ENCODE data around the gene ATP11A.

Gene ATP11A

DNA sequence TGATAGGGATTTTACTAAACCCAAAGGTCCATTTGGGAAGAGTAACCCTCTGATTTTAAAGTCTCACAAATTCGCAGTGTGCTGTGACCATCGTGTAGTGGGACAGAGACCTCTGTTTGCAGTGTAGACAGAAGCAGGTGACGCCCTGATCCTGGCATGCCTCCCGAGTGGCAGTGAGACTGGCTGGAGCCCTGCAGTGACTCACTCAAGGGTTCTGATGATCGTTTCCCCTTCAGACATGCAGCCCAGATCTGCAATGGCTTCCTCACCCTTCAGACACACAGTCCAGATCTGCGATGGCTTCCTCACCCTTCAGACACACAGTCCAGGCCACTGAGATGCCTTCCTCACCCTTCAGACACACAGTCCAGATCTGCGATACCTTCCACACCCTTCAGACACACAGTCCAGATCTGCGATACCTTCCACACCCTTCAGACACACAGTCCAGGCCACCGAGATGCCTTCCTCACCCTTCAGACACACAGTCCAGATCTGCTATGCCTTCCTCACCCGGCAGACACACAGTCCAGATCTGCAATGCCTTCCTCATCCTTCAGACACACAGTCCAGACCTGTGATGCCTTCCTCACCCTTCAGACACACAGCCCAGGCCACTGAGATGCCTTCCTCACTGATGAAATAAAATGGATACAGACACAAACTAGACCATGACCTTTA, 125.2 kb downstream of the ATP11A start:
- no peak for DNase-seq (ENCODE audit: low spot score)
- no peak overlapping the region for H3K27ac ChIP-seq (ENCODE audit: poor library complexity, severe bottlenecking)
- no peak overlapping the region for H3K4me3 ChIP-seq (ENCODE audit: severe bottlenecking)
- no peaks in the 10 kb centered on the region for H3K27me3 ChIP-seq (ENCODE audit: insufficient read depth, poor library complexity, severe bottlenecking)
- H3K4me1 ChIP-seq (ENCODE audit: insufficient read depth, poor library complexity, severe bottlenecking), result no peaks in the 10 kb centered on the region
- TF ChIP-seq, protein P1, sequence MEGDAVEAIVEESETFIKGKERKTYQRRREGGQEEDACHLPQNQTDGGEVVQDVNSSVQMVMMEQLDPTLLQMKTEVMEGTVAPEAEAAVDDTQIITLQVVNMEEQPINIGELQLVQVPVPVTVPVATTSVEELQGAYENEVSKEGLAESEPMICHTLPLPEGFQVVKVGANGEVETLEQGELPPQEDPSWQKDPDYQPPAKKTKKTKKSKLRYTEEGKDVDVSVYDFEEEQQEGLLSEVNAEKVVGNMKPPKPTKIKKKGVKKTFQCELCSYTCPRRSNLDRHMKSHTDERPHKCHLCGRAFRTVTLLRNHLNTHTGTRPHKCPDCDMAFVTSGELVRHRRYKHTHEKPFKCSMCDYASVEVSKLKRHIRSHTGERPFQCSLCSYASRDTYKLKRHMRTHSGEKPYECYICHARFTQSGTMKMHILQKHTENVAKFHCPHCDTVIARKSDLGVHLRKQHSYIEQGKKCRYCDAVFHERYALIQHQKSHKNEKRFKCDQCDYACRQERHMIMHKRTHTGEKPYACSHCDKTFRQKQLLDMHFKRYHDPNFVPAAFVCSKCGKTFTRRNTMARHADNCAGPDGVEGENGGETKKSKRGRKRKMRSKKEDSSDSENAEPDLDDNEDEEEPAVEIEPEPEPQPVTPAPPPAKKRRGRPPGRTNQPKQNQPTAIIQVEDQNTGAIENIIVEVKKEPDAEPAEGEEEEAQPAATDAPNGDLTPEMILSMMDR (IDR thresholded peaks at IDR 0.05; ENCODE audit: poor library complexity, severe bottlenecking), result no peak
- no peaks in the 10 kb centered on the region for H3K9me3 ChIP-seq (ENCODE audit: severe bottlenecking)
- ATAC-seq (ENCODE audit: low read depth), result no peak
- H3K36me3 ChIP-seq (ENCODE audit: low read depth), result peaks cover 12% of the 10 kb centered on the region

DNA sequence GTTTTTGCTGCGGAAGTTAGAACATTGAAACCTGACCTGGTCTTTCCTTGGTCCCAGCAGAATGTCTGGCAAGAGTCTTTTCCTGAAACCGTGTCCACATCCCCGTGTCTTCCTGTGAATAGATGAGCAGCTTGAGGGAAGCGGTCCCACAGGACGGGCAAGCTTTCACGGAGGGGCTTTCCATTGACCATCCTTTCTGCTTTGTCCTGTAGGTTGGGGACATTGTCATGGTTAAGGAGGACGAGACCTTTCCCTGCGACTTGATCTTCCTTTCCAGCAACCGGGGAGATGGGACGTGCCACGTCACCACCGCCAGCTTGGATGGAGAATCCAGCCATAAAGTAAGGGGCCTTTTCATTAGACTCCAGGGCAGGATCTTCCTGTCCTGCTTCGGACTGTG, 126.0 kb downstream of the ATP11A start:
- no peaks in the 10 kb centered on the region for H3K4me1 ChIP-seq (ENCODE audit: insufficient read depth, poor library complexity, severe bottlenecking)
- H3K27ac ChIP-seq (ENCODE audit: poor library complexity, severe bottlenecking), result no peak overlapping the region
- no peak overlapping the region for H3K4me3 ChIP-seq (ENCODE audit: severe bottlenecking)
- H3K36me3 ChIP-seq (ENCODE audit: low read depth), result peaks cover 15% of the 10 kb centered on the region
- DNase-seq (ENCODE audit: low spot score) (no peak), ATAC-seq (ENCODE audit: low read depth) (no peak)
- TF ChIP-seq, protein P1 (IDR thresholded peaks at IDR 0.05; ENCODE audit: poor library complexity, severe bottlenecking), result no peak
- no peaks in the 10 kb centered on the region for H3K9me3 ChIP-seq (ENCODE audit: severe bottlenecking)
- no peaks in the 10 kb centered on the region for H3K27me3 ChIP-seq (ENCODE audit: insufficient read depth, poor library complexity, severe bottlenecking)

DNA sequence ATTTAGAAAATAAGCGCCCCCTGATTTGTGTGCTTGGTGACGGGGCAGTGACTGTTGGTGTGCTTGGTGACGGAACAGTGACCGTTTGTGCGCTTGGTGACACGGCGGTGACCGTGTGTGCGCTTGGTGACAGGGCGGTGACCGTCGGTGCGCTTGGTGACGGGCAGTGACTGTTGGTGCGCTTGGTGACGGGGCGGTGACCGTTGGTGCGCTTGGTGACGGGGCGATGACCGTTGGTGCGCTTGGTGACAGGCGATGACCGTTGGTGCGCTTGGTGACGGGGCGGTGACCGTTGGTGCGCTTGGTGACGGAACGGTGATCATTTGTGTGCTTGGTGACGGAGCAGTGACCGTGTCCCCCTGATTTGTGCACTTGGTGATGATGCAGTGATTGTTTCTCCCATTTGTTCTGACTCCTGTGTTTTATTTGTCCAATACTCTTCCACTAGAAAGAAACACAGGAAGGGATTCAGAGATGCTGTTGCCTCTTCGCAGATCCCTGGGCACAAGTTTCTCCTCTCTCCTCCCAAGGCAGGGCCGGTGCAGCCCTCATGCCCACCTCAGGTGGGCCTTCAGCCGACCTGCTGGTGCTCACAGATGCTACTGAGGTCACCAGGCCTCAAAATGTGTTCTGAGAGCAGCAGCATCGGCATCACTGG, 128.3 kb downstream of the ATP11A start:
- no peak overlapping the region for H3K27ac ChIP-seq (ENCODE audit: poor library complexity, severe bottlenecking)

DNA sequence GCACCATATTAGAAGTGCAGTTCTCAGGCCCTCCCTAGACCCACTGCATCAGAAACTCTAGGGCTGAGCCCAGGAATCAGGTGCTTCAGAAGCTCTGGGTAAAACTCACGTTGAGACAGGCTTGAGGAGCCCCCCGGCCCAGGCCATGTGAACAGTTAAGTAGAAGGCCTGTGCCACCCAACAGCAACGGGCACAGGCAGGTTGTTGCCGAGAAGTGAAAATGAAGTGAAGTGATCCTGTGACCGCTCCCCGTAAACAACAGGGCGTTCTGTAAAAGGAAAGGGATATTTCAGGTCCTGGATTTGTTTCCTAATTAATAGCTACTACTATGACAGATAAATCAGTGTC, 128.8 kb downstream of the ATP11A start:
- H3K36me3 ChIP-seq (ENCODE audit: low read depth), result peaks cover 20% of the 10 kb centered on the region
- H3K9me3 ChIP-seq (ENCODE audit: severe bottlenecking), result no peaks in the 10 kb centered on the region
- DNase-seq (ENCODE audit: low spot score) (no peak), ATAC-seq (ENCODE audit: low read depth) (no peak)
- no peak overlapping the region for H3K4me3 ChIP-seq (ENCODE audit: severe bottlenecking)
- TF ChIP-seq, protein P1 (IDR thresholded peaks at IDR 0.05; ENCODE audit: poor library complexity, severe bottlenecking), result no peak
- no peak overlapping the region for H3K27ac ChIP-seq (ENCODE audit: poor library complexity, severe bottlenecking)
- no peaks in the 10 kb centered on the region for H3K27me3 ChIP-seq (ENCODE audit: insufficient read depth, poor library complexity, severe bottlenecking)
- H3K4me1 ChIP-seq (ENCODE audit: insufficient read depth, poor library complexity, severe bottlenecking), result no peaks in the 10 kb centered on the region

More for the DNA sequence above, 128.3 kb downstream of the ATP11A start:
- ATAC-seq (ENCODE audit: low read depth), result no peak
- Histone ChIP-seq H3K4me3 (ENCODE audit: severe bottlenecking) (no peak overlapping the region), H3K4me1 (ENCODE audit: insufficient read depth, poor library complexity, severe bottlenecking) (no peaks in the 10 kb centered on the region), H3K36me3 (ENCODE audit: low read depth) (peaks cover 16% of the 10 kb centered on the region), H3K9me3 (ENCODE audit: severe bottlenecking) (no peaks in the 10 kb centered on the region), H3K27me3 (ENCODE audit: insufficient read depth, poor library complexity, severe bottlenecking) (no peaks in the 10 kb centered on the region)
- TF ChIP-seq, protein P1 (IDR thresholded peaks at IDR 0.05; ENCODE audit: poor library complexity, severe bottlenecking), result no peak
- no peak for DNase-seq (ENCODE audit: low spot score)

DNA sequence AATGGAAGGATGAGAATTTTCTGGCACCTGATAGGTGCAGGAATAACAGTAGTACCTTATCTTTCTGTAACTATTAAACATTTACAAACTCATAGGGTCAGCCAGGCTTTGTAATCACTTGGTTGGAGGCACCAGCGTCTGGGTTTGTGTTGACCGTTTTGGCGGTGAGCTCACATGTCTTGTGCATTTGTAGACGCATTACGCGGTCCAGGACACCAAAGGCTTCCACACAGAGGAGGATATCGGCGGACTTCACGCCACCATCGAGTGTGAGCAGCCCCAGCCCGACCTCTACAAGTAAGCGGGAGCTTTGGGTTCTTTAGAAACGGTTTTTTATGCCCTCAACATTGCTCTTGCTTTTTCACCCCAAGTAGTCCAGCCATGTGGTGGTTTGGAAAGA, 129.3 kb downstream of the ATP11A start:
- H3K9me3 ChIP-seq (ENCODE audit: severe bottlenecking), result no peaks in the 10 kb centered on the region
- H3K36me3 ChIP-seq (ENCODE audit: low read depth), result peaks cover 24% of the 10 kb centered on the region
- no peak overlapping the region for H3K27ac ChIP-seq (ENCODE audit: poor library complexity, severe bottlenecking)
- ATAC-seq (ENCODE audit: low read depth) (no peak), DNase-seq (ENCODE audit: low spot score) (no peak)
- TF ChIP-seq, protein P1 (IDR thresholded peaks at IDR 0.05; ENCODE audit: poor library complexity, severe bottlenecking), result no peak
- no peak overlapping the region for H3K4me3 ChIP-seq (ENCODE audit: severe bottlenecking)
- no peaks in the 10 kb centered on the region for H3K27me3 ChIP-seq (ENCODE audit: insufficient read depth, poor library complexity, severe bottlenecking)
- no peaks in the 10 kb centered on the region for H3K4me1 ChIP-seq (ENCODE audit: insufficient read depth, poor library complexity, severe bottlenecking)

All from RWPE2 (cell line).